Stimulated activated CD8-positive, alpha-beta memory T cell treated with anti-CD3 and anti-CD28 coated beads, Interleukin-15, amount 100 ng/mL, for 4 hours (primary cell): ENCODE measurements around the gene UBXN2A.
"Not testable (repeated sequence)": the region's sequence is repeated elsewhere in the genome, so short reads cannot be mapped to it uniquely, and the experiment has no call there.

Experiments
- DNase-seq, 2 donors: peaks; one replicate each; pipeline ENCODE4 v3.0.0-alpha.2; 2020; ENCODE audit warnings: low read depth in 2 of 2

Gene UBXN2A

GRCh38 chr2:24043133-24043532, 102.9 kb downstream of the UBXN2A start:
- not testable (repeated sequence) for DNase-seq

- no peak for DNase-seq
Measured at GRCh38 chr2:24045511-24046508, 105.5 kb downstream of the UBXN2A start.

- DNase-seq: no peak
Measured at GRCh38 chr2:24046599-24046929, 106.3 kb downstream of the UBXN2A start.

- peak; percentile 83 to 94 for DNase-seq
Measured at GRCh38 chr2:24046930-24047702, 106.9 kb downstream of the UBXN2A start, which contains the start of gene WDCP. TSS of gene WDCP (minus strand) at chr2:24047391. CDS start at chr2:24039494, 7,897 bp downstream.

- DNase-seq: no peak
Measured at GRCh38 chr2:24047703-24048033, 107.4 kb downstream of the UBXN2A start.

GRCh38 chr2:24048769-24049484, 108.7 kb downstream of the UBXN2A start:
- no peak for DNase-seq

GRCh38 chr2:24049485-24050021, 109.3 kb downstream of the UBXN2A start, which contains the start of gene FKBP1B:
TSS of gene FKBP1B (plus strand) at chr2:24049741. CDS start at chr2:24049850, 109 bp downstream.
- DNase-seq: peak in 1 of 2 donors; percentile 26

- DNase-seq: no peak
Measured at GRCh38 chr2:24050041-24050979, 110.0 kb downstream of the UBXN2A start.

GRCh38 chr2:24051833-24052232, 111.6 kb downstream of the UBXN2A start:
- DNase-seq: no peak

- no peak for DNase-seq
Measured at GRCh38 chr2:24052951-24053350, 112.7 kb downstream of the UBXN2A start.
